NCI-H226 (cell line): ENCODE data around the gene TTC28.

Experiments used
- DNase-seq: peaks from one replicate; pipeline ENCODE4 v3.0.0-alpha.2; 2015

TTC28 gene

GRCh38 chr22:27995801-27996528, 683.7 kb downstream of the TTC28 start:
- DNase-seq, result no peak

DNA sequence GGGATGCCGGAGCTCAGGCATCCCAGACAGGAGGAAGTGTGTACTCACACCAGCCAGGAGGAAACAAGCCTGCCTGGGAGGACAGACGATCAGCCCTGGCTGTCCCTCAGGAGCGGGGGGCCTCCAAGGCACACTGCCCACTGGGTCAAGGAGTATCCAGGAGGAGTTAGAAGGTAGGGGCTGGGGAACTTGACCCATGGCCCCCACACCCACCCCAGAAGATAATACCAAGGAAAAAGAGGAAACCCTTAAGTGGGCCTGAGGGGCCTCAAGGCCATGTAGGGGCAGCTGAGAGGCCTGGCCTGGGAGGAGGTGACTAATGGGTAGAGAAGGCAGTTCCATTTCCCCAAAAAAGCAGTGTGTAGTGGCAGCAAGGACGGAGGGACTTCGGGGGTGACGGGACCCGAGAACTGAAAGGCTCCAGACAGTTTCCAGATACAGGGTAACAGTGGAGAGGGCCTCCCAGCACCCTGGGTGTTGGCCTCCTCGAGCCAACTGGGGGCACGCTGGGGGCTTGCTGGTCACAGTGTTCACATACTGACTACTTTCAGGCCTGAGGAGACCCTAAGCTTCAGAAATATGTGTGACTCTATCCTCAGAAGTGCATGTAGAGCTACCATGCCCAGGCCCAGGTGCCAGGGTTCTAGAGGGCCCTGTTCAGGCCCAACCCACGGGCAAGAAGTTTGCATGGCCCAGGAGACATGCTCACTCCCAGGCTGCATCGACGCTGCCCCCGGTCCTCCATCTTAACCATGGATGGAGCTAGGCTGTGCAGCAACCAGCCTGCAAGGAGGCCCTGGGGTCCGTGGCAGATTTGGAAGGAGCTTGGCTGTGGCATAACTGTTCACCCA, 684.9 kb downstream of the TTC28 start:
- DNase-seq, result no peak

DNA sequence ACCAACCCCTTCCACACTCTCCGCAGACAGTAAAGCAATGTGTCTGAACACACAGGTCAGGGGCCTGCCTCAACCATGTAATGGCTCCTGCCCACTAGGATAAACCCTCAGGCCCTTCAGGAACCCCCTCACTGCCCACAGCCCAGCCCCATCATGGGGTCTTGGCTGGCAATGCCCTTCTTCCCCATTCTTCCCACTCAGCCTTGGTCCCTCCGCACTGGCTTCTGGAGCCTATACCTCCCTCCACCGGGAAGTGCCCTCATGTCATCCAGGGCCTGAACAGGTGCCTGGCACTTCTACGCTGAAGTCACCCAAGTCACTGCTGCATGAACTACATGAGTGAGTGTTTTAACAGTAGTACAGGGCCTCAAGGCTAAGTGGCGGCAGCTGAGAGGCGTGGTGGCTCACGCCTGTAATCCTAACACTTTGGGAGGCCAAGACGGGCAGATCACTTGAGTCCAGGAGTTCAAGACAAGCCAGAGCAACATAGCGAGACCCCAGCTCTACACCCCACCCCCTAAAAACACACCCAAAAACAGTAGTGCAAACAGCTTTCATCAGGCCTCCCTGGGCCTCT, 685.8 kb downstream of the TTC28 start:
- DNase-seq, result no peak

DNA sequence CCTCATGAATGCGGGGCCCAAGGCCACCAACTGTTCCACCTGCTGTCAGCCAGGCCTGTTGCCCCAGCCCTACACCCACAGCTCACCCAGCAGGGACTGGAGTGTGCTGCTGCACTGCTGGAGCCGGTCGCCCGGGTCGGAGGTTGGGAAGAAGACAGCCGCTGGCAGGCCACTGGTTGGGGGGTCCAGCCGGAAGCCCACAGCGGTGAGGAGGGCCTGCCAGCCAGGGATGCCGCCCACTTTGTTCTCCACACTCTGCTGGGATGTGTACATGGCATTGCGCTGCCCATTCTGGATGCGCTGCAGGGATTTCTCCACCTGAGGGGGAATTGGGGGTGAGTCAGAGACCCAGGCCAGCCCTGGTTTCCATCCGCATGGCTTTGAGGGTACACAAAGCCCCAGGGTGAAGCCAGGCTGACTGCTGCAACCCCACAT, 686.4 kb downstream of the TTC28 start:
- DNase-seq, result no peak

GRCh38 chr22:27992294-27993165, 687.1 kb downstream of the TTC28 start:
- DNase-seq, result no peak

DNA sequence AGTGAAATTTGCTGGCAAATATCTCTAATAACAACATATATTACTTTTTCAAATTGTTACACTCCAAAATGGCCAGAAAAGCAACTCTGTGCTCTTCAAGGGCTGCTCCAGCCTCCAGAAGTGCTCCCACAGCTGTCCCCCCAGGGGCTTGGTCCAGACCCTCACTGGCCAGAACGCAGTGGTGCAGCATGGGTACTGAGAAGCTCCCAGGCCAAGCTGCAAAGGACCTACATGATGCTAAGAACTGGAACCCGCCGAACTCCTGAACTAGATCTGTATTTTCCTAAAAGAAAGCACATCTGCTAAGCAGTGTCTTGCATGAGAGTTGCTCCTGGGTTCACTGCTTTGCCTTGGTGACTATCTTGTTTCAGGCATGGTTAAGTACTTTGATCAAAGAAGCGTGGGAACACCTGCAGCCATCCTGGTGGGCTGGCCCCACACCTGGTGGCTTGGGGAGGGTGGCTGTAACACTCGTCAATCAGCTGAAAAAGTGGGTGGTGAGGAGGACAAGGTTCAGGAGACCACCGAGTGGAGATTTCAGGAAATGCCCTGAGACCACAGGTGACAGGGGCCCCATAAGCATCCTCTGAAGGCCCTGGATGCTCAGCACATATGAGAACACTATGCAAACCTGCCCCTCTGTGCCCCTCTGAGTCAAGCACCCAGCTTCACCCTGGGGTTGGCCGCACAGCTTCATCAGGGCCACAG, 687.9 kb downstream of the TTC28 start:
- no peak for DNase-seq

- no peak for DNase-seq
These were observed 688.8 kb downstream of the TTC28 start for GRCh38 chr22:27990879-27991278.

DNA sequence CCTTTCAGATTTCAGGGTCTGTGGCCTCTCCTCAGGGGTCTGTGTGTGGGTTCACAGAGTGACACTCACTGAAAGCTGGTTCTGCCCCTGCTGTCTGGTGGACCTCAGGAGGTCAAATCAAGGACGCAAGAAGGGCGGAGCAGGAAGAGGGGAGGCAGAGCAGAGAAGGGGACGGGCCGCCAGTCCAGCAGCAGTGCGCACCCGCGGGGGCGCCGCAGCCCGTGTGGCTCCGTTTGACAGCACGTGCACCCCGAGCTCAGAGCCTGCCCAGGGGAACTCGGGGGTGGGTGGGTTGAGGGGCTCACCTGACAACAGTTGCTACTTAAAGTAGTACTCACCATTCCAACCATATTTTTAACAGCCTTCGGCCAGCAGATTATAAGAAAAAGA, 689.2 kb downstream of the TTC28 start:
- no peak for DNase-seq

- DNase-seq, result no peak
These were observed 689.7 kb downstream of the TTC28 start for GRCh38 chr22:27989758-27990450.

GRCh38 chr22:27988704-27989103, 690.9 kb downstream of the TTC28 start:
- no peak for DNase-seq

DNA sequence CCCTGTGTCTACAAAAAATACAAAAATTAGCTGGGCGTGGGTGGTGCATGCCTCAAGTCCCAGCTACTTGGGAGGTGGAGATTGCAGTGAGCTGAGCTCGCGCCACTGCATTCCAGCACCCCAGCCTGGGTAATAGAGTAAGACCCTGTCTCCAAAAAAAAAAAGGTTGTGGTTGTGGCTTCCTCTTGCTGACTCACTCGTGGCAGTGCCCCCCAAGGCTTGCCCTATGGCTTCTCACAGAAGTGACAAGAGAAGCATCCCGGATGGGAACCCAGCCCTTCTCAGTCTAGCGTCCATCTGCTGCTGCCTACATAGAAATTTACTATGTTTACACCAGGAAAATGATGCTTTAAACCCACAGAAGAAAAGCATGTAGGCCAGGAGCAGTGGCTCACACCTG, 692.1 kb downstream of the TTC28 start:
- DNase-seq, result peak; percentile 37

GRCh38 chr22:27986937-27987336, 692.7 kb downstream of the TTC28 start:
- no peak for DNase-seq

DNA sequence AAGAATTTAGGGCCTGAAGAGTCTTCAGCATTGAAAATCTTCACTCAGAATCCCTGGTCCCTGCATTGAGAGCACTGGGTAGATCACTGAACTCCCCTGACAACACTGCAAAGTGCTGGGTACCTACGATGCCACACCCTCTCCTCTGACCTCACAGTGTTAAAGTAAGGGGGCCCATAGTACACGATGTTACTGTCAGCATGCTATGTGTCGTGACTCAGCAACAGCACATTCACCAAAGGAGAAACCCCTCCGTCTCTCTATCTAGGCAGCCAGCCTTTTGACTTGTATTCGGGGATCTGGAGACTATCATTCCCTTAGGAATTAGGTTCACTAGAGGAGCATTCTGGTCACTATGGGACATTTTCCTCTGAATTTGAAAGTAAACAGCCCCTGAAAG, 693.2 kb downstream of the TTC28 start:
- DNase-seq, result no peak

DNA sequence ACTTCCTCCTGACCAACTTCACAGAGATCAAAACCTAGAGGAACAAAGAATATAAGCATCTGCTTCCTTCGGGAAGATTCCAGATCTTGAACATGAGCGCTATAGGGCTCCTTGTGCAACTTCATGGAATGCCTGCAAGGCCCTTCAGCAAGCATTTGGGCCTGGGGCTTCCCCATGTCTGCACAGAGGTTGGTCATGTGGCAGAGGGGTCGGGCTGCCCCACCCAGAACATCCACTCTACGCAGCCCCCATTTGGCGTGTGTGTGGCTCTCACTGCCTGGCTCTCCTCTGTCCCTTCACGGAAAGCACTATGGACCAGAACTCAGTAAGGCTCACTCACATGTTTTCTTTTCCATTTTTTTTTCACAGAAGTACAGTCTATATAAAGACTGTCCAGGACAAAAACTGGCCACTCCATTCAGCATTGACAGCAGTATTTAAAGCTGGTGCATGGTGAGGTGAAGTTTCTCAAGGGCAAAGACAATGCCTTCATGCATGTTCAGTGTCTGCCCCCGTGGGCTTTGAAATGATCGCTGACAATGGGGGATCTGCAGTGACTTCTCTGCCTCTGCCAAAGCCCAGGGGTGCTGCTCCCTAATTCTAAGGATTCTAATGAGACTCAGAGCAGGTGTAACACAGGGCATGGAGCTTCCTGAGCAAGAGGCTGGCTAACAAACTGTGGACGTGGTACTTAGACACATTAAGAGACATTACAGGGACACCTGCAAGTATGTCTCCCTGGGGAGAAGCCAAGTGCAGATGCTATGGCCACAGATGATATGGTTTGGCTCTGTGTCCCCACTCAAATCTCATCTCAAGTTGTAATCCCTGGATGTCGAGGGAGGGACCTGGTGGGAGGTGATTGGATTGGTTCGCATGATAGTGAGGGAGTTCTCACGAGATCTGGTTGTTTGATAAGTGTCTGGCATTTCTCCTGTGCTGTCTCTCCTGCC, 694.0 kb downstream of the TTC28 start:
- DNase-seq, result no peak

DNA sequence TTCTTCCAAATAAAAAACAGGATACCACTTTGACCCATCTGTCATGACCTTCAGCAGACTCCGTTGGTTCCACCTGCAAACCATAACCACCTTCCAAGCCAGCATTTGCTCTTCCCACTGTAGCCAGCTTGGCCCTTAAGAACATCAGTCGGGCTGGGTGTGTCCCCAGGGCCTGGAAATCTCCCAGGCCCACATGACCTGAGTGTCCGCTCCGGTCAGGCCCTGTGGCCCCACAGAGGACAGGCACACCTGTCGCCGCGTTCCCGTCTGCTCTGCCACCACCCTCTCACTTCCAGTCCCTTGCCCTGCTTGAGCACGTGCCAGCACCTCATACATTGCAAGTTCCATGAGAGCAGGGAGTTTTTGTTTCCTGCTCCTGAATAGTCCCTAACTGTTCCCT, 694.9 kb downstream of the TTC28 start:
- no peak for DNase-seq

DNA sequence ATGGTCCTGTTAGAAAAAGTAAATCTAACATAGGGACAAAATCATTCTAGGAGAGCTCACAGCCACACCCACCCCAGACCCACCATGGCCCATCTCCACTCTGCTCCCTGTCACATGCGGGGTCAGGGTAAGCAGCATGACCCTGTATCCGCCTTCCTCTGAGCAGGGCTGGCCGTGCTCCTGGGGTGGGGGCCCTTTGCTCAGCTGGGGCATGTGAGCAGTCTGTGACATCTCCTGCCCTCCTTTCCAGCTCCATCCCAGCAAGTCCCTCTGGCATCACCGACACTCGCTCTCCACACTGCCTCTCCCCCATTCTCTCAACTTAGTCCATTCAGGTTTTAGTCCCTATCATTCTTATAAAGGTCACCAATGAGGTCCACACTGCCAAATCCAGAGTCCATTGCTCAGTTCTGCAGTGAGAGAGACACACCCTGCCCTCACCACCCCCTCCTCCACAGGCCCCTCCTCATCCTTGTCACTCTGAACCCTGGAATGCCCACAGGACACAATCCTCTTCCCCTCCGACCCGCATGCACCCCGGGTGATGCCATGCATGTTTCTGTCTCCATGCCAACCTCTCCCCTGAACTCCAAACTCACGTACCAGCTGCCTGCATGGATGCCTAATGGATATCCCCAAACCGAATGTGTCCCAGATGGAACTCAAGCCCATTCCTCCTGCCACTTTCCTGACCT, 695.5 kb downstream of the TTC28 start:
- no peak for DNase-seq

DNA sequence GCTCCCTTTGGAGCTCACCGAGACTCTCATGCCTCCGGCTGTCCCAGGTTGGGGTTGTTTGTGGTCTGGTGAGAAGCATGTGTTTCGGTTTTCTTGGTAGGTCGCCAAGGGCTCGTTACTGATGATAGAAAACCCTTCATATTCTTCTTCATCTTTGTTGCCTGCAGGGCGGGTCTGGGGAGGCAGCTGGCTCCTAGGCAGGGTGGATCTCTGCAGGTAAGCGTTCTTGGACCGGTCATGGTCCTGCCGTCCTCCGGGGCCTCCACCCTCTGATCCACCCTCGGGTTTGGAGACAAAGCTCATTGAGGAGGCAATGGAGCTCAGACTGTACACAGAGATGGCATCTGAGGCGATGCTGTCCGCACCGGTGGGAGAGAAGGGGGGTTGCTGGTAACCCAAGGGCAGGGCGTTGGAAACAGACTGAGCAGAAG, 696.3 kb downstream of the TTC28 start:
- no peak for DNase-seq

- DNase-seq, result no peak
These were observed 696.9 kb downstream of the TTC28 start for GRCh38 chr22:27982630-27983180.

DNA sequence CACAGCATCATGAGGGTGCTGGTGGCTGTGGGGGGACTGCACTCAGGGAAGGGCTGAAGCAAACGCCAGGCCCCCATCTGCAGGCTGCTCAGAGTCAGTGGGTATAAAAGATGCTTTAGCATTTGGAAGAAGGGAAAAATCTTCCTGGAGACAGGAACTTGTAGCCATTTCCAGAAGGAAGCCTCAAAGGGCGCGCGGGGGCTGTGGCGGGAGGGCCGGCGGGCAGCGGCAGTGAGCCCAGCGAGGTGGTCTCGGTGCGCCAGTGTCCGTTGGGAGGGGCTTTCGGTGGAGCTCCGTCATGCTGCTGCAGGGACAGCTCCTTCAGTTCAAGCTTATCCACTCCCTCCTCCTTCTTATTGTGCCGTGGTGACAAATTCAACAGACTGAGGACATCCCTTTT, 697.5 kb downstream of the TTC28 start:
- no peak for DNase-seq
